ENCODE data around the gene TAF6L. TPM values are rescaled to one million over a fixed set of nuclear protein-coding genes. Genes with fewer than 3 reads are reported as not detected.
"Not testable (repeated sequence)": the region's sequence is repeated elsewhere in the genome, so short reads cannot be mapped to it uniquely, and the experiment has no call there.

TAF6L gene
- total and polyA plus RNA-seq, 10 donors, result 11.9 to 37.5 (median 22.4) TPM

DNA sequence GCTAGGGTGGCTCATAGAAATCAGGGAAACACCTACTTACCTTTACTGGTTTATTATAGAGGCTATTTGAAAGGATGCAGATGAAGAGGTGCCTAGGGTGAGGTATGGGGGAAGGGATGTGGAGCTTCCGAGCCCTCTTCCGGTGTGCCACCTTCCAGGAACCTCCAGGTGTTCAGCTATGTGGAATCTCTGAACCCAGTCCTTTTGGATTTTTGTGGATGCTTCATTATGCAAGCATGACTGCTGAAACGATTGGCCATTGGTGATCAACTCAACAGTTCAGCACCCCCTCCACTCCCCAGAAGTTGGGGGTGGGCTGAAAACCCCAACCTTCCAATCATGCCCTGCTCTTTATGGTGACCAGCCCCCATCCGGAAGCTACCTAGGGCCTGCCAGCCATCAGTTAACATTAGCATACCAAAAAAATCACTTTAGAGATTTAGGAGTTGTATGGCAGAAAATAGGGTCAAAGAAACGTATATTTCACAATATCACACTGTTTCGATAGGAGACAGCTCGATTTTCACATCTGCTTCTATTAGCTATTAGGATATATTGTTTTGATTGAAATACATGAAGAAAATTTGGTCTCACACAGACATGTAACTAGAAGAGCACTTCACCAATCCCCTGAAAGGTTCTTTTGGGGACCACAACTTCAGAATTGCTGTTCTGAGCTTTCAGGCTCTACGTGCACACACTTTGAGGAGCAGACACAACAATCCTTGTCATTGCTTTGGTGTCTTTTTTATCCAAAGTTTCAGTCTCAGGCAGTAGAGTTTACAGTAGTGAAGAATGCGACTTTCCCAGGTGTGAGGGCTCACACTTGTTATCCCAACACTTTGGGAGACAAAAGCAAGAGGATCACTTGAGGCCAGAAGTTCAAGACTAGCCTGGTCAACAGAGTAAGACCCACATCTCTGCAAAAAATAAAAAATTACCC, 13.1 kb upstream of the TAF6L start:
- WGBS, 5 donors, result 70 to 77% (median 74%) methylated on average over 9 of the region's 9 CpGs
- Histone ChIP-seq H3K4me1 (peaks cover 17 to 37% (median 23%) of the 10 kb centered on the region in 6 donors), H3K27ac (no peak overlapping the region), H3K4me3 (no peak overlapping the region), H3K27me3 (replicated peaks in 1 of 7) (no peaks in the 10 kb centered on the region), H3K36me3 (peaks cover 0 to 8% (median 0%) of the 10 kb centered on the region in 6 donors), H3K9me3 (no peaks in the 10 kb centered on the region)
- TF ChIP-seq, protein P1, sequence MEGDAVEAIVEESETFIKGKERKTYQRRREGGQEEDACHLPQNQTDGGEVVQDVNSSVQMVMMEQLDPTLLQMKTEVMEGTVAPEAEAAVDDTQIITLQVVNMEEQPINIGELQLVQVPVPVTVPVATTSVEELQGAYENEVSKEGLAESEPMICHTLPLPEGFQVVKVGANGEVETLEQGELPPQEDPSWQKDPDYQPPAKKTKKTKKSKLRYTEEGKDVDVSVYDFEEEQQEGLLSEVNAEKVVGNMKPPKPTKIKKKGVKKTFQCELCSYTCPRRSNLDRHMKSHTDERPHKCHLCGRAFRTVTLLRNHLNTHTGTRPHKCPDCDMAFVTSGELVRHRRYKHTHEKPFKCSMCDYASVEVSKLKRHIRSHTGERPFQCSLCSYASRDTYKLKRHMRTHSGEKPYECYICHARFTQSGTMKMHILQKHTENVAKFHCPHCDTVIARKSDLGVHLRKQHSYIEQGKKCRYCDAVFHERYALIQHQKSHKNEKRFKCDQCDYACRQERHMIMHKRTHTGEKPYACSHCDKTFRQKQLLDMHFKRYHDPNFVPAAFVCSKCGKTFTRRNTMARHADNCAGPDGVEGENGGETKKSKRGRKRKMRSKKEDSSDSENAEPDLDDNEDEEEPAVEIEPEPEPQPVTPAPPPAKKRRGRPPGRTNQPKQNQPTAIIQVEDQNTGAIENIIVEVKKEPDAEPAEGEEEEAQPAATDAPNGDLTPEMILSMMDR (IDR thresholded peaks at IDR 0.05 in 8 of 11, conservative IDR thresholded peaks at IDR 0.05 in 3 of 11), result no peak
- TF ChIP-seq POLR2AphosphoS5 (IDR thresholded peaks at IDR 0.05) (no peak), POLR2A (IDR thresholded peaks at IDR 0.05) (no peak)
- intact Hi-C loops (cut with DNase I; ENCODE audit: low total_unique reads), result no loop called here
- peak; percentile 11 for DNase-seq

DNA sequence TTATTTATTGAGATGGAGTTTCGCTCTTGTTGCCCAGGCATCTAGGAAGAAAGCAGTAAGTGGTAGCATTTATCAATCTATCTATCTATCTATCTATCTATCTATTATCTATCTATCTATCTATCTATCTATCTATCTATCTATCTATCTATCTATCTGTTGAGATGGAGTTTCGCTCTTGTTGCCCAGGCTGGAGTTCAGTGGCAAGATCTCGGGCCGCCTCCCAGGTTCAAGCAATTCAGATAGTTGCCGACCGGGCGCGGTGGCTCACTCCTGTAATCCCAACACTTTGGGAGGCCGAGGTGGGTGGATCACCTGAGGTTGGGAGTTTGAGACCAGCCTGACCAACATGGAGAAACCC, 10.3 kb upstream of the TAF6L start:
- Histone ChIP-seq H3K4me3 (peak overlapping the region; percentile 2 to 97 (median 78)), H3K36me3 (peaks cover under 1 to 35% (median 12%) of the 10 kb centered on the region in 6 donors), H3K4me1 (peaks cover 12 to 37% (median 24%) of the 10 kb centered on the region in 6 donors), H3K27ac (peak overlapping the region; percentile 85 to 95 (median 90))
- intact Hi-C loops (cut with DNase I; ENCODE audit: low total_unique reads); H3K27me3 ChIP-seq (replicated peaks in 1 of 7); H3K9me3 ChIP-seq: not testable (repeated sequence)
- WGBS, 5 donors, result 32 to 41% (median 37%) methylated on average over 9 of the region's 9 CpGs
- peak; percentile 79 for DNase-seq

DNA sequence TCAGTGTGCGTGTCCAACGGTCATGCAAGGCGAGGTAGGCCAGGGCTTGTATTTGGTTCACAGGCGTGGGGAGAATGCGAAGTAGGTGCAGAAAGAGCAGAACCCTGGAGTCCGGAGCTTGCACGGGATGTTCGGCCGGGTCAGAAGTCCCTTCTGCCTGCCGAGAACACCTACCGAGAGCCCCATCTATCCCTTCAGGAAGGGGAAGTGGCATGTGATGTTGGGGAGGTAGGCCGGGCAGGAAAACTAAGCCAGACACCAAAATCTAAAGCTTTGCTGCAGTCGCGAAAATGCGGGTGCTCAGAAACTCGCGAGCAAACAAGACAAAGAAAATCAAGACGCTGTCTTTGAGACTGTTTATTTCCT, 435 bp upstream of the TAF6L start:
- DNase-seq, result peak; percentile 81
- Histone ChIP-seq H3K27ac (peak overlapping the region; percentile 80 to 97 (median 96)), H3K4me3 (peak overlapping the region; percentile 58 to 85 (median 79)), H3K27me3 (replicated peaks in 1 of 7) (no peaks in the 10 kb centered on the region), H3K36me3 (peaks cover 3 to 43% (median 19%) of the 10 kb centered on the region in 6 donors), H3K9me3 (no peaks in the 10 kb centered on the region), H3K4me1 (peaks cover 16 to 52% (median 30%) of the 10 kb centered on the region in 6 donors)
- 1 to 2% (median 1%) methylated on average over 18 of the region's 18 CpGs for WGBS, 5 donors
- intact Hi-C loops (cut with DNase I; ENCODE audit: low total_unique reads), result no loop called here
- no peak for TF ChIP-seq POLR2A (IDR thresholded peaks at IDR 0.05)
- TF ChIP-seq, protein P1 (IDR thresholded peaks at IDR 0.05 in 8 of 11, conservative IDR thresholded peaks at IDR 0.05 in 3 of 11), result no peak
- TF ChIP-seq POLR2AphosphoS5 (IDR thresholded peaks at IDR 0.05), result no peak

DNA sequence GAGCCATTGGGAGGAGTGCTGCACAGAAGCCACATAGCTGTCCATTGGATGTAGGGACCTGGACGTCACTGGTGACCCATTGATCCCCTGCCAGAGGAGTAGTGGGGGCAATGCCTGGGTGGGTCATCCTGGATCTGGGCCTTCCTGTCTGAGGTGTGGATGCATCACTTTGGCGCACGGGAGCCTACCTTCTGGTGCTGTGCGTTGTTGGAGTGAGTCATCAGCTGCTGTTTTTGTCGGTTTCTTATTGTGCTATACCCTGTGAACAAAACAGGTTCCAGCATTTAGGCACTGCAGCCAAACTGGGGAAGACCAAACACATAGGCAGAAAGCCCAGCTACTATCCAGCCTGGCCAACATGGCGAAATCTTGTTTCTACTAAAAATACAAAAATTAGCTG, 3.2 kb downstream of the TAF6L start:
- Histone ChIP-seq H3K9me3 (no peaks in the 10 kb centered on the region), H3K27me3 (replicated peaks in 1 of 7) (no peaks in the 10 kb centered on the region), H3K4me3 (no peak overlapping the region), H3K4me1 (peaks cover 16 to 51% (median 29%) of the 10 kb centered on the region in 6 donors), H3K36me3 (peaks cover 0 to 47% (median 35%) of the 10 kb centered on the region in 6 donors), H3K27ac (peak overlapping the region in 3 of 8 donors; percentile 5 to 69 (median 31))
- DNase-seq, result no peak
- intact Hi-C loops (cut with DNase I; ENCODE audit: low total_unique reads), result no loop called here
- 94 to 96% (median 95%) methylated on average over 6 of the region's 6 CpGs for WGBS, 5 donors
- TF ChIP-seq, protein P1 (IDR thresholded peaks at IDR 0.05 in 8 of 11, conservative IDR thresholded peaks at IDR 0.05 in 3 of 11), result no peak
- TF ChIP-seq POLR2AphosphoS5 (IDR thresholded peaks at IDR 0.05) (no peak), POLR2A (IDR thresholded peaks at IDR 0.05) (no peak)

All from spleen (tissue), 11 donors.